GM19351 (cell line): ENCODE measurements around the gene RALGAPA2.

Source experiments
- ATAC-seq: cut with Tn5 transposase; IDR thresholded peaks from one replicate; pipeline ENCODE4 v1.9.1; 2021; ENCODE audit warnings: mild to moderate bottlenecking, moderate library complexity; ENCODE audit not compliant: unreplicated experiment

Gene RALGAPA2

DNA sequence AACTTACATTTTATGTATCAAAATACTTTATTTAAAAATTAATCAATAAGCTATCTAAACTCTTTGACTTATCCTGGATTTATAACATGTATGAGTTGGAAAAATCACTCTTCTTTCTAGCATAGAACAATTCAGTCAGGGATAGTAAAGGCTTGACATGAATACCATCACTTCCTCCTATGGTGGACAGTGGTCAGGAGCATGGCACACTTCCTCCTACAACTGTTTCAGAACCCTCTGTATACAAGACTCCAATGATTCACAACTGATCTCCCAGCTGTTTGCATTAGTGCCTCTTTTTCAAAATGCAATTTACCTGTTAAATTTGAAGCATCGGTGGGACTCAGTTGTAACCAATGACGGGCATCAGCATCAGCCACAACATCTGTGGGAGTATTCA, 129.7 kb downstream of the RALGAPA2 start:
- ATAC-seq, result no peak

DNA sequence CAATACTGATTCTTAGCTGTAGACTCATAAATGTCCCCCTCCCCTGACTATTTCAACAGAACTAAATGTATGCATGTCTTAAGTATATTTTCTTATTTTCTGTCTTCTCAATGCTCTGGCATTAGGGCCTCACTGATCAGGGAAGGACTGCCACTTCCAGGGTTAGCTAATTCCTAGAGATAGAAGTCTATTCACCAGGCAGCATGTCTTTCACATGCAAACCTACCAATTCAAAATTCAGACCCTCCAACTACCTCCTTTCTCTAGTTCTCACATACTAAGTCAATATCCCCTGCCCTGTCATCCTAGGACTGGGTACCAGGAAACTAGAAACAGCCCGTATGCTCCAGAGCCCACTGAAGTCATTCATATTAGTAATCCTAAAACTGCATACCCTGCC, 132.3 kb downstream of the RALGAPA2 start:
- no peak for ATAC-seq

DNA sequence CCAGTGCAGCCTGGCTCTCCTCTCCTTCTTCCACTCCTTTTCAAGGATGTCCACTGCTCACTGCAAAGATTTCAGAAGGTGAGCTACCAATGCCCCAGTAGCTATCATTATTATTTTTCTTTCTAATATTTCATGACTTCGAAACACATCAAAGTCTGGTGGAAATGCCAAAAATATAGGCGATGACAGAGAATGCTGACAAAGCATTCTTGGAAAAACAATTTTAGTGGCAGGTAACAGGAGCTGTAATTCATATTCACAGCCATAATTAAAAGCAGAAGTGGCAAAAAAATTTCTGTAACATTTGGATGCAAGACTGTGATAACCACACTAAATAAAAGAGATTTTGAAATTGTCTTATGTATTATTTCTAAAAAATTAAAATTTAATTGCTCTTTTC, 133.6 kb downstream of the RALGAPA2 start:
- no peak for ATAC-seq

DNA sequence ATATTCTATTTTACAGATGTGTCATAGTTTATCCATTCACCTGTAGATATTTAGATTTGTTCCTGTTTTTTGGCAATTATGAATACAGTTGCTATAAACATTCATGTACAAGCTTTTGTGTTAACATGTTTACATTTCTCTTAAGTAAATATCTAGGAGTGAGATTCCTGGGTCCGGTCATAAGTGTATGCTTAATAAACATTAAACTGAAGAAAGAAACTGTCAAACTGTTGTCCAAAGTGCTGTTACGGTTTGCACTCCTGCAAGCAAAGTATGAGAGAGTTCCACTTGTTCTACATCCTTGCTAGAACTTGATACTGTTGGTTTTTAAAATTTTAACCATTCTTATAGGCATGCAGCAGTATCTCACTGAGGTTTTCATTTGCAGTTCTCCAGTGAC, 138.6 kb downstream of the RALGAPA2 start:
- ATAC-seq, result no peak

DNA sequence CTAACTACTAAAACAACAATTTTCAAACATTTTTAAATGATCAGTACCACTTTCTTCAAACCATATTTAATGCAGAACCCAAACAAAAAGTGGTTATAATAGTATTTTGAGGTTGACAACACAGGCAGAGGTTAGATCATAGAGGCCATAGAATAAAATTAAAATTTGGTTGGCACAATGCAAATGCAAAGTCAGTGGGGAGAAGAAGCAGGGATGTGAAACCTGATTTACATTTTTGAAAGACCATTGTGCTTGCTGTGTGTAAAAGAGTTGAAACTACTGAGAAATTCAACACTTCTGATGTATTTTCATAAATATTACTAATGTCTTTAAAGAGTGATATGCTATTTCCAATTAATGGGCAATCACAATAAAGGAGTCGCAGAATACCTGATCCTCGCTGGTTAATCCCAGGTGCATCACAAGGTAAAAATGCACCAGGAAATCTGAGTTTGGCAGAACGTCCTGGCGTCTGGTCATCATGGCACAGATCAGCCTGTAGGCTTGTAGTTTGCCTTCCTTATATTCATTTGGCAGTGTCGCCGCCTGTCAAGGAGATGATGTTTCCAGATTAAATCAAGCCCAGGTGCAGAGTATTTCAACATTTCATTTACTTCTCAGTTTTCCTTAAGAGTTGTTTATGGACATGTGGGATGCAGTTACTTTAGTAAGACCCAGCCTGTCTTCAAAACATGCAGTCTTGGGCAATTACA, 141.2 kb downstream of the RALGAPA2 start:
- no peak for ATAC-seq

DNA sequence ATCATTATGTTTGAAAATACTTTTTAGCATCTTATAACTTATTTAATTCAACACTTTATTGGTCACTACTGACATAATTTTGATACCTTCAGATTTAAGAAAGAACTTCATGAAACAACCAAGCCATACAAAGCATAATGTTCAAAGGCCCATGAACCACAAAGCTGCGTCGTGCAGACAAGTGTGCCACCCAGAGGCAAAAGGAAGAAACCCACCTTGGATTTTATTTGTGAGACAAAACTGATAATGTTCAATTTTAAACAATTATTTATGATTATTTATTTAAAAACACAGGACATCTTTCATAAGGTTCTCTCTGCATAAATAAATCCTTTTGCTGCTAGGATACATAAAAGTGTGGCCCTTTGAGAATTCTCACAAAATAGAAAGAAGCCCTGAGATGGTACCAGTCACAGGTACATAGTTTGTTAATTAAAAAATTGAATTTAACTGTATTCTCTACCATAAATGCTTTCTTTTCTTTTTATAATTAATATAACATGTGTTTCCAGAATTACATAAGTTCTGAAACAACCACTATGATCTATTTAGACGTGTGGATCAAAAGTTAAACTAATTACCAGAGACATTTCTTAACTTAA, 143.7 kb downstream of the RALGAPA2 start:
- no peak for ATAC-seq

DNA sequence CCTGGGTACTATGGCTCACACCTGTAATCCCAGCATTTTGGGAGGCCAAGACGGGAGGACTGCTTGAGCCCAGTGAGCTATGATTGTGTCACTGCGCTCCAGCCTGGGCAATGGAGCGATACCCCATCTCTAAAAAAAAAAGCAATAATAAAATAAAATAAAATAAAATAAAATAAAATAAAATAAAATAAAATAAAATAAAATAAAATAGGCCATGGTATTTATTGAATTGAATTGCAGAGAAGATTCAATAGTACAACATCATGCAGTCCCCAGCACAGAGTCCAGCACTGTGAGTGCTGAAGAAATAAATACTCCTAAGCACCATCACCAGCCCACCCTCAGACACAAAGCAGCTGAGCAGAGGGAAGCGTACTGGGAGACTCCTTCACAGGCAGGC, 144.7 kb downstream of the RALGAPA2 start:
- no peak for ATAC-seq

DNA sequence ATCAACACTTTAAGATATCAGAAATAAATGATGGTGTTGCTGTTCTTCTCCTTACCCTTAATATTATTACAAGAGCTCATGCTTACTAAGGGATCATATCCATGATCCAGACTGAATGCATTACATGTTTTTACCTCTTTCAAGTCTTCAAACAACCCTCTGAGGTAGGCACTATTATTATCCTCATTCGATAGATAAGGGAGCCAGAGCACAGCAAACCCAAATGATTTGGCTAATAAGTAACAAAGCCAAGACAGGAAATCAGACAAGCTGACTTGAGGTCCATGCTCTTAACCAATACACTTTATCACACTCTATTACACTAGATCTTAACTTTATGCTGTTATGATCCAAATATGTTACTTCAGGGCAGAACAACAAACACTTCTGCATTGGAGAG, 145.9 kb downstream of the RALGAPA2 start:
- no peak for ATAC-seq

DNA sequence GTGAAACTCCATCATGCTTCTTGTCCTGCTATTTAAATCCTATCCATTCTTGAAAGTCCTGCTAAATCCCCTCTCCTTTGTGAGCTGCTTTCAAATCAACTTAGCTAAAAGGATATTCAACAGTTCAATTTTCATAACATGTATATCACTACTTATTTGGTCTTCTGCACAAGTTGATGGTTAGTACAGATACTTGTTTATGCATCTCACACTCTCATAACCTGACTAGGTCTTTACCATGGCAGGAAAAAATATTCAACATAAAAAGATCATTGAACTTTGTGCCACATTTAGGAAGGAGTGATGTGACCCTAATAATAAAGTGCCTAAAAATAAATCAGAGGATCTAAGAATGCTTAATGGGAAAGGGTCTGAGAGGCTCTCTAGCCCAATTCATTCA, 148.2 kb downstream of the RALGAPA2 start:
- ATAC-seq, result no peak

DNA sequence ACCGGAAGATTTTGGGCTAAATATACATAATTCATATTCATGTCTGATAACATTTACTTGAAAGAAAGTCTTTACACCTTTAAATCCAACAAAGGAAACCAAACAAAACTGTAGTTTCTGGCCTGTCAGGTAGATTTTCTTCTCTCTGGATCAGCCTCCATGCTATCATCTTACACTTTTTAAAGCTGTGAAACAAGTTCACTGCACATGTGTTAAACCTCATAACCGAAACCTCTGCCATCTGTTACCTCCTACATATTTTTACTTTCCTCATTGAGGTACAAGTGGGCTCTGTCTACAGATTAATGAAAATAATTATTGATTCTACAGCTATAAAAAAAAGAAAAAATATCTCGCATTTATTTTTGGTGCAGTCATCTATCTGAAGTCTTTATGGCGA, 149.9 kb downstream of the RALGAPA2 start:
- no peak for ATAC-seq

DNA sequence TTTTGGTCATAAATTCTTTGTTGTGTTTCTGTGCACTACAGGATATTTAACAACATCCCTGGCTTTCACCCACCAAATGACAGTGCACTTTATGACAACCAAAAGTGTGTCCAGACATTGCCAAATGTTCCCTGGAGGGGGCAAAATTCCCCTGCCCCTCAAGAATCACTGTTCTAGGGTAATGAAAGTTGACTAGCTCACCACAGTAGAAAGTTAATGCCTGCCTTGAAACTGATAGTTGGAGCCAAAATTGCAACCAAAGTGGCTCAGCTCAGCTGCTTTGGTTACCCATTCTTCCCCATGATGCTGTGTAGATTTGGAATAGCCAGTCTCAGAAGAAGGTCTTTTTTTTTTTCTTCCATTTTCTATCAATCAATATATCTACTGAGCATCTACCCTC, 150.6 kb downstream of the RALGAPA2 start:
- no peak for ATAC-seq

DNA sequence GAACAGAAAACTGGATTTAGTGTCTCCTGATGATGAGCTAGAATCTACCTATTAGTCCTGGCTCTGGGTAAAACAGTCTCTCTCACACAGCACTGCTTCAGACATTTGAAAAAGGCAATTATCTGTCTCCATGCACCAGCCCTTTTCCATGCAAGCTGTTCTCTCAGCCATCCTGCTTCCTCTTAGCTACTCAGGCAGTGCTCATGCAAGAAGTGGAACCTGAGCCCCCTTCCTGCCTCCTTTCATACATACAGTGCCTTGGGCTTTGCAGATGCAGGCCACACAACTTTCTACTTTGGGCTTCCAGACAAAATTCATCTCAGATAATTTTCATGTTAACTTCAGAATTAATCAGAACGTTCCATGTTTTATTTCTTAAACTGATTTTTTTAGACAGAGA, 151.3 kb downstream of the RALGAPA2 start:
- ATAC-seq, result no peak

DNA sequence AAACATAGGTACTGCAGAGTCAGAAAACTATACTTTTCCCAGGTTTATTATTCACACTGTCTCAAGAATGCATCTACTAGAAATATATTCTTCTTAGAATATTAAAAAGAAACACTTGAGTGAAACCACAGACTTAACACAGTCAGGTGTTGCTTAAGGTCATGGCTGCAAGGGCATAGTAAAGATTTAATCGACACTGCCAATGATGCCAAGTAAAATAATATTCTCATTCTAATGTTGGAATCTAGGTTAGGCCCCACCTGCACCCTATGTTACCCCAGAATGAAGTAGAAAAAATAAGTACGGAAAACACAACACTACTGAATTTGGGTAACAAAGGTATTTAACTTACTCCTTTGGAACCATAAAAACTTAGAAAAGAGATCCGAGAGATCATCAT, 155.0 kb downstream of the RALGAPA2 start:
- no peak for ATAC-seq

DNA sequence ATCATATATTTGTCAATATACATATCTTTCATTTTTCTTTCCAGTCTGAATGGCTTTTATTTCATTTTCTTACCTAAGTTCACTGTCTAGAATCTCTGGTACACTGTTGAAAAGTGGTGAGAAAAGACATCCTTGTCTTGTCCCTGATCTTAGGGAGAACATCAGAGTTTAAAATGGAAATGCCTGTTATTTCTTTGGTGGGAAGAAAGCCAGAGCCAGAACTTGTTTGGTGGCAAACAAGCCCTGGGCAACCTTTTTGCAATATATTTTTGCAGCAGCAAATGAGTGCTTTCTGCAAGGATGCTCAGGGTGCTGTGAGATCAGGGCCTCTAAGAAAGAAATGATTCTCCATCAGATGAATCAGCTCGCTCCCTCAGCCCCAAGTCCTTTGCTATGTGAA, 156.6 kb downstream of the RALGAPA2 start:
- ATAC-seq, result no peak

DNA sequence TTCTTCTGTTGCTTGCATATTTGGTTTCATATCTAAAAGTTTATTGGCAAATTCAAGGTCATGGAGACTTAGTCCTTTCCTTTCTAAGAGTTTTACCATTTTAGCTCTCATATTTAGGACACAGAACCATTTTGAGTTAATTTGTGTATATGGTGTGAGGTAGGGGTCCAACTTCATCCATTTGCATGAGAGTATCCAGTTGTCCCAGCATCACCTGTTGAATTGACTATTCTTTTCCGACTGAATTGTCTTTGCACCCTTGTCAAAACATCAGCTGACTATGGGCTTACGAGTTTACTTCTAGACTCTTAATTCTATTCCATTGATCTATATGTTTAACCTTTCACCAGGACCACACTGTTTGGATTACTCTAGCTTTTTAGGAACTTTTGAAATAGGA, 157.5 kb downstream of the RALGAPA2 start:
- no peak for ATAC-seq

DNA sequence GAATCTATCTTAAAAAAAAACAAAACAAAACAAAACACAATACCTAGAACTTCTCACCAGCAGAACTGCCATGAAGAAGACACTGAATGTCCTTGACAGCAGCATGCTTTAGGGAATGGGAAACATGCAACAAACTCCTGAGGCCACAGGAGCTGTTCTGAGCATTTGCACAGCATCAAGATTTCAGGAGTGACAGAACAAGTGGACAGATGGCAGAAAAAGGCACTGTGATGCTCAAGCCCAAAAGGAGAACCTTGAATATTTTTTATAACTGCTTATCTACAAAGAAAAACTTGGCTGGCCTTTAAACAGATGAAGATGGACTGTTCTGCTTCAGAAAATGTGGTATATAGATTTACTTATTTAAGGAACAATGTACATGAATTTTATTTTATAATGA, 158.9 kb downstream of the RALGAPA2 start:
- no peak for ATAC-seq

DNA sequence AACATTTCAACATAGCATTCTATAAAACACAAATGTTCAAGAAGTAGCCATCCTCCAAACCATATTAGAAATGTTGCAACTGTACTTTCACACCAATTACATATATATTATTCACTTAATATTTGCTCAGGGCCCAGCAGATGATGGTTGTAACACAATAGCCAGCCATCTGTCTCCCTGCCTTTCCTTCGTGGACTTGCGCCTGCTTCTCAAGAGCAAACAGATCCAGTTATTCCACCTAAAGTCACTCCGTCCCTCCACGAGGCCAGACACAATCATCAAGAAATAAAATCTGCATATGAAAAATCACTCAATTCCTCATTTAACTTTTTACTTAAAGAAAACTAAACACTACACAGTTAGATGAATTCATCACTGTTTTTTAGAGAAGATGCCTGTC, 160.4 kb downstream of the RALGAPA2 start:
- no peak for ATAC-seq

DNA sequence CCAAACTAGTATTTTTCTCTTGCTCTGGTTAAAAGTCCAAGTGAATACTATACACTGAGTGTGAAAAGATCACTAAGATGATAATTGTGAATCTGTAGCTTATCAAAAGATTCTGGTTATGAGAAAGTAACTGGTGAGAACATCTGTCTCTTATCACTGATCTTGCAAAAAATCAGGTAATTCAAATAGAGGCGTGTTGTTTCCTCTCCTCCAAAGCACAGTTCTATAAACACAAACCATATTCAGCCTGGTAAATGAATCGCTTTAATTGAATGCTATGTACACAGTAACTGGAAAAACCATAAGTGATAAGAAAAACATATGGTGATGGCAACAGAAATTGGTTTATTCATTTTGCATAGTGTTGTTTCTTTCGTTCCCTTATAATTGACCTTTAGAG, 161.0 kb downstream of the RALGAPA2 start:
- ATAC-seq, result no peak

DNA sequence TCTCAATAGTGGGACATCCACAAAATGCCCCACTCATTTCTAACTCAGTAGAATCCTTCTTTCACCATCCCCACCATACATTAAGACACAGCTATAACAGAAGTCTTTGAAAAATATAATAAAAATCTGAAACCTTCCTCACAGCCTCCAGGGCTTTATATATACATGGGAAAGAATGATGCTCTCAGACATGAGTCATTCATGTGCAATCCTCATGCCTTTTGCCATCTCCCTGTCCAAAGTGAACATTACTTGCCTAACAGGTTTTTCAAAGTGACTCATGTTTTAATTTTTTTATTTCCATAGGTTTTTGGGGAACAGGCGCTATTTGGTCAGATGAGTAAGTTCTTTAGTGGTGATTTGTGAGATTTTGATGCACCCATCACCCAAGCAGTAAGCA, 162.7 kb downstream of the RALGAPA2 start:
- no peak for ATAC-seq

DNA sequence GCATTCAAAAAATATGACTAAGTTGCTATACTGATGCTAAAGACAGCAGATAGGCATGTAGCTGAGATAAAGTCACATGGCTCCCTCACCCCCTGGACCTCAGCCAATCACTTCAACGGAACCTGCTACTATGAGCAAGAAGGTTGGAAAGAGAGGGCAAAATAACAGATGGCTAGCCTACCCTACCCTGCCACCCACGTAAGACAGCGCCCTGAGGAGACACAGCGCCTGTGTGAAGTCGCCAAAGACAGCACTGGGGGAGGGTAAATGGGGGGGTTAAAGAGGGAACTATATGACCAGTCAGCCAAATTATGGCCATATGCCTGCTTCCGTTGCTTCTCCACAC, 163.2 kb downstream of the RALGAPA2 start:
- ATAC-seq, result no peak

DNA sequence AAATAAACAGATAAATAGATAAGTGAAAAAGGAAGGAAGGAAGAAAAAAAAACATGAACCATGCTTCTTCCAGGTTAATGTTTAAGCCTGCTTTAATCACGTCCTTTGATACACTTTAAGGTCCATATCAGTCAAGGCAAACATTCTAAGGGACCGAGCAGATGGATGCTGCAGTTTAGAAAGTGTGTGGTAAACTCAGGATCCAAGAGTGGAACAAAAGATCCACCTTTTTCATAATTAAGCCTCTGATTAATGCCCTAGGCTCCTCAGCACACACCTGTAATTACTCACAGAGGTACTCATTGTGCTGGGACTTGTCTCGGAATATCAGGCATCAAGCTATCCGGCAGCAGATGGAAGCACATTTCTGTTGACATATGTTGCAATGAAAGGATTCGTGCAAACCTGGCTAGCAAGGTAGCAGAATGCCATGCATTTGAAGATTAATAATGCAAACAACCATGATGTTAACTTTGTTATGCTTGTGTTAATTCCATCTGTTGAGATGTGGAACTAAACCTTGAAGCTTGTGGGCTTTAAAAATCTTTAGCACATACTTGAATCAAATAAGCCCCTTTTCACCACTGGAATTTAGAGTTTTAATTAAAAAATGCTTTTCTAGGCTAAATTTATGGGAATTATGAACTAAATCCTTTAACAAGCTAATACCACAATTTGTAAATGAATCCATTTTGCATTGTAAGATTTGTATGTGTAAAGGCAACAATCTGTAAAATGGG, 163.7 kb downstream of the RALGAPA2 start:
- ATAC-seq, result no peak

DNA sequence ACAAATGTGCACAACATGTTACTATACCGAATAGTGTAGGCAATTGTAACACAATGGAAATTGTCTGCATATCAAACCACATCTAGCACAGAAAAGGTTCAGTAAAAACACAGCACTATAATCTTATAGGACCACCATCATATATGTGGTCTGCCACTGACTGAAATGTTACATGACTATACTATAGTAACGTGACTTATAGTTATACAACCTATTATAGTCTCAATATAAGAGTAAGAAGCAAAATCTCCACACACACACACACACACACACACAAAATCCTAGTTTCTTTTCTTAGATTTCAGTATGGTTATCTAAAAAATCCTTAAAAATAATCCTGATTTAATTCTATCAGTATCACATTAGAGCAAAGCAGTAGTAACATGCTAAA, 164.6 kb downstream of the RALGAPA2 start:
- no peak for ATAC-seq
